Brain pericyte (primary cell): ENCODE results near the gene SMAD2.

Experiments
- DNase-seq: peaks from one replicate; pipeline ENCODE4 v3.0.0-alpha.2; 2012; ENCODE audit warnings: low read depth, low spot score

Gene SMAD2

DNA sequence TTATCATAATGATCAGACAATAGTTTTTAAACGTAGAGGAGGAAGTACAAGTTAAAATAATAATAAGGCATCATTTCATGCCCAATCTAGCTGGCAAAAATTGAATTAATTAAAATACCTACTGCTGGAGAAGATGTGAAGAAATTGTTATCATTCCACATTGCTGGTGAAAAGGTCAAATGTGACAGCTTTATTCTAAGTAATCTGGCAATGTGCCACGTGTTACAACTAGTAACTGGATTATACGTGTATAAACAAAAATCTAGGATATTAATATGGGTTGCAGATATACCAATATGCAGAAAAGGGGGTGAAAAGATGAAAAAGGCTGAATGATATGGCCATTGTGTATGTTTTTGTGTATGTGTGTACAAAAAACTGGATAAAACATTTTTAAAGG, 32.4 kb downstream of the SMAD2 start:
- no peak for DNase-seq

DNA sequence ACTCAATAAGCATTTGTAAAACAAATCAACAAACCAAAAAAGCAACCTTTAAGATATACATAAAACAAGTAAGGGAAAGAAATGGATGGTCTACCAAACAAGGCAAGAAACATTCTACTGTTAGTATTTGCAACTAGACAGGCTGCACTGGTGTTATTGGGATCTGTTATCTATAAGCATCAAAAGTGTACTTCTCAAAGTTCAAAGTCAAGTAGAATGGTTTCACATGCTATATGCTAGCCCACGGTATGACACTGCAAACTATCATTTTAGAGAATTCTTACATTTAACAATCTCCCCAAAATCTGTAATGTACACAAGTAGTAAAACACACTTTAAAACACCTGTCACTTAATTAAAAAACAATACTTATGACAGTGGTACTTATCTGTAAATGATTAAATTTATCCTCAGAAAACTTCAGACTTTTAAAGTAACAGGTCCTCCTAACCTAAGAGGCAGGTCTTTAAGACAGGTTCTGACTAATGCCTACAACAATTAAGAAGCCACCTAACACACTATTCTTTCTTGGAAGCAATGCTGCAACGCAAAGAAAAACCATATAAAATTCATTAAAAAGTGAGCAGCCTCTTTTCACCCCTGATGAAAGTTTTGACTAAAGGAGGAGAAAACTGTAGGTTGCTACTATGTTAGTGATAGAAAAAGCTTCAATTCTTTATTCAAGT, 34.8 kb downstream of the SMAD2 start:
- DNase-seq = no peak

DNA sequence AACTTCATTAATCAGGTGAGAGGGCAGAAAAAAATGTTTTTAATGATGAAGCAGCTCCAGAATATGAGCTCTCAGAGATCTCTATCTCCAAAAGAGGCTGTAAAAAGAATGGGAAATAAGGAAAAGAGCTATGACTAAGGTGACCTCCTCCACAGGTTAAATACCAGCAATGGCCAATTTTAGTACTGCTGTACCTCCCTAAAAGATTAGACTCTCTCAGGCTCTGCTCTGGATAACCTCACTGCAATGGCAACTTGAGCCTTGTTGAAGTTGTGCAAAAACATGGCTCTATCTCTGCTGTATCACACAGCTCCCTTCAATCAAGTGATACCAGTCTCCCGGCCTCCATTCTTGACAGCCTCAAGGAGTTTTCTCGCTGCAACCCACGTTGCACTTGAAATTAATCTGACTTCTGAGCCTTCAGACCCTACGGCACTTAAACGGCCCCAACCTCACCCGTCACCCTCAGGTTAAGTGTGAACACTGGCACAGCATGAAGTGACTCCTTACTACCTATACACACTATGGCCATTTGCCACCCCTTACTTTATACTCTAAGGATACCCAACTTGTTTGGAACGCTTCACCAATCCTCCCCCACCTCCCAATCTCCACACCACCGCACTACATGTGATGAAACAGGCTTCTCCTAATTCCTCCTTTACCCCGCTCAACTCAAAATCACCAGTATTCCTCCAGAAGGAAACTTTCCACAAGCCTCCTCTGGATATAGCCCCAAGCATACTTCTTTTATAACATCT, 36.3 kb downstream of the SMAD2 start:
- DNase-seq = no peak

DNA sequence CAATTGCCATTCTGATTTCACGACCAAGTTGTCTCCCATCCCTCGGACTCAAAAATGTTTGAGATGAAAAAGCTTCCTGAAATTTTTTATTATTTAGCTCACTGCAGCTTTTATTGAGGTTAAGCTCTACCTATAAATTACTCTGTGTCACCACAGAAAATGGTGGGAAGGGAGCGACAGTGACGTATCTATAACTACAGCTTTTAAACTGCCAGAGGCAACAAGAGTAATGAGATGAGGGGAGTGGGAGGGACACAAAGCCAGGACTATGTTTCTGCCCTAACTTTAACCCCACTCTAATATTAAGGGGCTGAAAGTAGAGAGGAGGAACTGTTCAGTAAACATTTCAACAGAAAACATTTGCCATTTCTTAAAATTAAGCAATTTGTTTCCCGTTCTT, 37.4 kb downstream of the SMAD2 start:
- no peak for DNase-seq

DNA sequence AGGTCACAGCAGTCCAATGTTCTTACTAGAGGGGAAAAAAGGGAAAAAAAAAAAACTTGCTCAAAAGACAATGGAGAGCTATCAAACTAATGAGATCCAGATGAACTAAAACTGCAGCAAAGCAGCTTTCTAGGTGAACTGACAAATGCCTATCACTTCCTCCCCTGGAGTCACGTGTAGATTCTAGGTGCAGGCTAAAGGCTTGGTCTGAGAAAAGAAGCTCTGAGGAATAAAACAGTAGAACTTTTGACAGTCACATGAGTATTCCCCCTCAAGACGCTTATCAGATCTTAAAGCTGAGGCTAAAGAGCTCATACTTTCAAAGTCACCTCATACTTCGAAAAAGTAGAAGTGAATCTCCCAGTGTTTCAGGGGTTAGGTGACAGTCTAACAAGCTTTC, 42.3 kb downstream of the SMAD2 start:
- no peak for DNase-seq

DNA sequence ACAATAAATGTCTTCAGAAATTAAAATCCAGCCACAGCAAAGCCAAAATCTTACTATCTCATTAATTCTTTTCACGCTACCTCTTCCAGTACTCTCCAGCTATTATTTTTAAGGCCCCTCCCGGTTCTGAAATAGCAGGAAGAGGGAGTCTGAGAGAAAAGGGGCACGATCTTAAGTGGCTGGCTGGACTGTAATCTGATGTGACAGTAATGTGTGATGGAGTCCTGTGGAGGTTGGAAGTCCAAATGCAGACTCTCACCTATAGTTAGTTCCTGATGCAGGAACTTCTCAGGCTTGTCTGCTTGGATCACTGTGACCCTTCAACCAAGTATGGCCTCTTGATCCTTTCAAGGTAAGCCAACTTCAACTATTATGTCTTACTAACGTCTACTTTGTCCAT, 43.2 kb downstream of the SMAD2 start:
- no peak for DNase-seq

DNA sequence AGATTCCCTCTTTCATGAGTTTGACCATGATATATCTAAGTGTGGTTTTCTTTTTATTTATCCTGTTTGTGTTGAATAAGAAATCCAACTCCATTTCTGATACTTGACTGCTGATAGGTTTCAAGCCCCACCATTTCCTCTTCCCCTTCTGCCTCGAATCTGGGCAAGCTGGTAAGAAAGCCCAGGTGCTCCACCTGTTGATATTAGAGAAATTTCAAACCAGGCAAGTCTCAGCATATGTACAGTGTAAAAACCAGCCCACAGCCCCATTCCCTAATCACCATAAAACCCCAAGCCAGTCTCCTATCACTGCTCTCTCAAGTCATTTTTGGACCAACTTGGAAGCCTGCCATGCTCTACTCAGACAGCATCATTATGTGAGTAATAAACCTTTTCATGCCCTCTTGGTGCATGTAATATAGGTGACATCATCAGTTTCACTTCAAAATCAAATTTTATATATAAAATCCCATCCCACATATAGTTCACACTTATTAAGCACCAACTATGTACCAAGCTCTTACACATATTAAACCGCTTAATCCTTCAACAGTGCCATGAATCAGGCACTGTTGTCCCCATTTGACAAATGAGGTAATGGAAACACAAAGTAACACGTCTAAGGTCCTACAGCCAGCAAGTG, 46.6 kb downstream of the SMAD2 start:
- no peak for DNase-seq

DNA sequence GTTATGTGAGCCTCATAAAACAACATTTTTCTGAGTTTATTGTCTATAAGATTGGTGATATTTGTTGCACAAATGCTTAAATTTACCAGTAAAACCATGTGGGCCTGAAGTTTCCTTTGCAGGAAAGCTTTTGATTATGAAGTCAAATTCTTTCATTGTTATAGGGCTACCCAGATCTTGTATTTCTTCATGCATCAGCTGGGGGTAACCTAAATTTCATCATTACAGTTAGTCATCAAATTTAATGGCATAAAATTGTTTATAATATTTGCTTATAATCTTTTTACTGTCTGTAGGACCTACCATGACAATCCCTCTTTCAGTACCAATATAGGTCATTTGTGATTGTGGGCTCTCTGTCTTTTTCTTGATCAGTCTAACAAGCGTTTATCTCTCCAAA, 47.8 kb downstream of the SMAD2 start:
- no peak for DNase-seq

DNA sequence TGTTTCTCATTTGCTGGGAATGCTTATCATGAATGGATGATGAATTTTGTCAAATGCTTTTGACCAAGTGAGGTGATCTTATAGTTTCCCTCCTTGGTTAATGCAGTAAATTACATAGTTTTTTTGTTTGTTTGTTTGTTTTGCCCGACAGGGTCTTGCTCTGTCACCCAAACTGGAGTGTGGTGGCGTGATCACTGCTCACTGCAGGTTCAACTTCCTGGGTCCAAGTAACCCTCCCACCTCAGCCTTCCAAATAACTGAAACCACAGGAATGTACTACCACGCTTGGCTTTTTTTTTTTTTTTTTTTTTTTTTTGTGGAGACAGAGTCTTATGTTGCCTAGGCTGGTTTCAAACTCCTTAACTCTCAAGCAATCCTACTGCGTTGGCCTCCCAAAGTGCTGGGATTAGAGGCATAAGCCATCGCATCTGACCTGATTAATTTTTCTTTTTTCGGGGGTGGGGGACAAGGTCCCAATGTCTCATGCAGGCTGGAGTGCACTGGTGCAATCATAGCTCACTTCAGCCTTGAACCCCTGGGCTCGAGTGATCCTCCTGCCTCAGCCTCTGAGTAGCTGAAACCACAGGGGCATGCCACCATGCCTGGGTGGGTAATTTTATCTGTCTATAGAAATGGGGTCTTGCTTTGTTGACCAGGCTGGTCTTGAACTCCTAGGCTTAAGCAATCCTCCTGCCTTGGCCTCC, 48.6 kb downstream of the SMAD2 start:
- DNase-seq = no peak

DNA sequence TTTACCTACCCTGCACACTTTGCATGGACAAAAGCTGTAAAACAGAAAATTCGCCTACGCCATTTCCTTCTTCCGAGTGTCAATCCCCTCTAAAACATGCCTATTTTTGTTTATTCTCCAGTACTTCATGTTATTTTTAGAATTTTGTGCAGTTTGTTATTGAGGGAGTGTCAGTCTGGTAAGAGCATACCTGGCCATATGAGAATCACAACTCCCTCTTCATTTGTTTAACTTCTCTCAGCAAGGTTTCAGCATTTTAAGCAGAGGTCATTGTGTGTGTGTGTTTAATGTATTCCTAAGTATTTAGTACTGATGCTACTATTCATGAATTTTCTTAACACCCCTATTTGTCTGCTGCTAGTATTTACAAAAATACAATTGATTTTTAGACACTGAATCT, 49.4 kb downstream of the SMAD2 start:
- DNase-seq = no peak

DNA sequence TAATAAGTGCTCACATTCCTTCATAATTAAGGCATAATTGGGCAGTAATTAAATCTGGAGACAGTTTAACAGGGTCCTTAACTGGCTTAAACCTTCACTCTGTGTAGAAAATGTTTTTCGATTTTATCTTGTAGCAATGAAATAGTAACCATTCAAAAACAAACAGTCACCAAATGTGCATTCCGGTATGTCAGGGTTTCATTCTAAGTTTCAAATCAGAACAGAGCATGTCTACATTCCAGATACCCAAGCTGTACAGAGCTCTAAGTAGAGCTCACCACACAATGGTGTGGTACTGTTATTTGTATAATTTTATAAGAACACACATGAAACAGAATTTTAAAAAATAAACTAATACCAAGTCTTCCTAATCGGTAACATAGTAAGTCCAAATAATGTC, 52.6 kb downstream of the SMAD2 start:
- no peak for DNase-seq

DNA sequence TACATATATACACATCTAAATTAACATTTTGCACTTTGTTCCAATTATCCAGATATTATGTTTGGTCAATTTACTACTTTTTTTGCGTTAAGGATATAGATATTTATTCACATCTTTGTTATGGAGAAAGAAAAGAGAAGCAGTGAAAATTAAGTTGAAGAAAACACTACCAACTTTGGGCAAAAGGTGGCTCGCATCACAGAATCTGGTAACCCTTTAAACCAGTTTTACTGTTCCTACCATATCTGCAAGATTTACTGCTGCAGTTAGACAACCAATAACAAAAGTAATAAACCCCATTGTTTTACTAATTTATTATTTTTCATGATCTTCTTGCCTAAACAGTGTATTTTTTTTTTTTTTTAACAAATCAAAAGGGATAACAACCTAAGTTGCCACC, 53.6 kb downstream of the SMAD2 start:
- no peak for DNase-seq

DNA sequence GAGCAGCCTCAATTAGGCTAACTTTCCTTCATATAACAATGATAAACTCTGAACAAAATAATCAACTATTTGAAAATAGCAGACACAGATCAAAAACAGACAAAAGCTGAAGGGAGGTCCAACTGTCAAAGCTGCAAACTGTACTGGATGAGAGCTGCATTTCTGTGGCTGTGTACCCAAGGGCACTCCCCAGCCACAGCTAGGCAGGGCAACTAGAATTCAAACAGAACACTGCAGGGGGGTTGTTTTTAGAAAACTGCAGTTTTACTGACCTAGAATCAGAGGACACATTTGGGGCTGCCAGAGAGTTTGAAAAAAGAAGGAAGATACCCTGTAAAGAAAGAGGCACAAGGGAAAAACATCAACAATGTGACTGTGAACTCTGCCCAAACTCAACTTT, 56.8 kb downstream of the SMAD2 start:
- DNase-seq = peak; percentile 38

DNA sequence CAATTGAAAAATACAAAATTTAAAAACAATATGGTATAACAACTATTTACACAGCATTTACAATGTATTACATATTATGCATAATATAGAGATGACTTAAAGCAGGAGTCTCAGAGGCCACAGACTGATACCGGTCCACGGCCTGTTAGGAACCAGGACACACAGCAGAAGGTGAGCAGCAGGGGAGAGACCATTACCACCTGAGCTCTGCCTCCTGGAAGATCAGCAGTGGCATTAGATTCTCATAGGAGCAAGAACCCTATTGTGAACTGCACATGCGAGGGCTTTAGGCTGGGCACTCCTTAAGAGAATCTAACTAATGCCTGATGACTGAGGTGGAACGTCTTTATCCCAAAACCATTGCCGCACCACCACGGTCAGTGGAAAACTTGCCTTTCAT, 58.0 kb downstream of the SMAD2 start:
- DNase-seq = no peak

DNA sequence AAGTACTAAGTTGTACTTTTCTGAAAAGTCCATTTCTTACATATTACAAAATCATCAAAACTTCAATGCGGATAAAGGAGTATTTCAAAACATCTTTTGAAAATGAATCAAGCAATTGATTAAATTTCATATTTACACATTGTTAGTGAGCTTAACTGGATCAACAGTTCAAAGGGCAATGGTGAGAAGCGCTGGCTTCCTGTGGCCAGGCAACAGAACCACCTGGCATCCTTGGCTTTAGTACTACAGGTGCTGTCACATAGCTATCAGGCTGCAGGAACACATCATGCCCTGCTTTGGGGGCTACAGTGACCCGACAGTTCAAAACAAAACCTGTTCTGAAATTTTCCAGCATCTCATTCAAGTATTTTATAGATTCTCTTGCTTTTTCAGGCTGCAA, 59.2 kb downstream of the SMAD2 start:
- DNase-seq = no peak

DNA sequence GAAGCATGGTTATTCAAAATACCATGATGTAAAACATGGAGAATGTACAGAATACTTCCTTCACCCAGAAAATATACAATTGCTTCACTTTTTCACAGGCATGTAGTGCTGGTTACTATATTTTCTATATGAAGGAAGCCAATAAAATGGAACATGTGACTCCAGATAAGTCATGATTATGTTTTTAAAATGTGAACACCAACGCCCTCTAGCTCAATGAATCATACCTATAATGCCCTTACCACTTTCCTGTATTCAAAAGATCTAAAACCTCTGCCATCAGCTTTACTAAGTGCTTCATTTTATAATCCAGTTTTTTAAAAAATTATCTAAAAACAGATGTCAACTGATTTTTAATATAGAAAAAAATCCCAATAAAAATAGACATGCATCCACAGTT, 59.9 kb downstream of the SMAD2 start:
- no peak for DNase-seq

DNA sequence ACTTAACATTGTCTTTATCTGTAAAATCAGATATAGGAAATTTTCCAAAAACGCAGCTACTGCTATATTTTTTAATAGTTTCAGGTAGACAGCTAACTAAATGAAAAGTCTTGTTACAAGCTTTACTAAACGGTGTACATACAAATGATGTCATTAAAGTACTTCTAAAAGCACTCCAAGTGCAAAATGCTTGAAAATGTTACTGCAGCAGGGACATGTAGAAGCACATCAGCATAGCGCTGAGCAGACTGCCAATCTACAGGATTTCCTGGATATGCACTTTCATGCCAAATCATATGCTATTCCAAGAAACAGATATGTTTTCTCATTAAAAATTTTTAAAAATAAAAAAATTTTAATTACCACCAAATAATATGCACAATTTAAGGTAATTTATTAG, 61.7 kb downstream of the SMAD2 start:
- no peak for DNase-seq

DNA sequence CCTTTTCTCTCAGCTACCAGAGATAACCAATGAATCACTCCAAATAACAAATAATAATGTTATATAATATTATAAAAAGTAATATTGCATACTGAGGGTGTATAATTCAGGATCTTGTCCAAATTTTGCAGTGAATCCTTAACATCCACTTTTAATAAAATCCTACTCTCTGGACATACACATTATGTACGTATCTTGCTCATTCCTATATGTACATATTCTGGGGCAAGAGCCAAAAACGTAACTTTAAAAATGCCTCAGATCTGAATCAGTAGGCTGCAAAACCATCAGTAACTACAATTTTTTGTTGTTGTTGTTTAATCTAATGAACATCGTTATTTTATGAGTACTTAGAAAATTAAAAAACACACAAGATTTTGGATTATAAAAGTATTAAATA, 65.3 kb downstream of the SMAD2 start:
- no peak for DNase-seq

DNA sequence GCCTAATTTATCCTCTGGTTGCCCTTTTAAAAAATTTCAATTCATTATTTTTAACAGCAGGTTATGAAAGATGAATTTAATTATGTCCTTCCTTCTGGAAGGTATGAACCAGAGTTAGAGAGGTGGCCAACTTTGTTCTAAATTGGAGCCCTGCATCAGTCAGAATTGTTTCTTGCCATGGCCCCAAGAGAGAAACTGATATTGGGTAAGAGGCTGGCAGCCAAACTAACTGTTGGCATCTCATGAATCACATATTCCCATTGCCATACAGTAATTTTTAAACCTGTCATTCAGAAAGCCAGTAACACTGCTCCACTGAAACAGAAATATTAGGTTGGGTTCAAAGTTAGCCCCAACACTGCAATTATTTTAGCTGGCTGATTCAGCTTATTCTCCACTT, 67.4 kb downstream of the SMAD2 start:
- DNase-seq = no peak

DNA sequence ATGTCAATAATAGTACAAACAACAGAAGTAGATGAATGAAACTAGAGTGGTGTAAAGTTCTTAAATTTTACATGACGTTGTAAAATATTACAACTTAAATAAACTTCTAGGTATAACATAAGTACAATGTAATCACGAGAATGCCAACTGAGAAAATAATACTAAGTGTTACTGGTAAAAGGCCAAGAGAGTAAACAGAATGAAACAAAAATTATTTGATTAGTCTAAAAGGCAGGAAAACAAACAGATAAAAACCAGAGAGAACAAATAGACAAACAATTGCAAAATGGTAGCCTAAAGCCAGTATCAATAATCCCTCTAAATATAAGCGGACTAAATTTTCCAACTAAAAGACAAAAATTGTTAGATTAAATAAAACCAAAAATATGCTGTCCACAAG, 71.9 kb downstream of the SMAD2 start:
- no peak for DNase-seq

DNA sequence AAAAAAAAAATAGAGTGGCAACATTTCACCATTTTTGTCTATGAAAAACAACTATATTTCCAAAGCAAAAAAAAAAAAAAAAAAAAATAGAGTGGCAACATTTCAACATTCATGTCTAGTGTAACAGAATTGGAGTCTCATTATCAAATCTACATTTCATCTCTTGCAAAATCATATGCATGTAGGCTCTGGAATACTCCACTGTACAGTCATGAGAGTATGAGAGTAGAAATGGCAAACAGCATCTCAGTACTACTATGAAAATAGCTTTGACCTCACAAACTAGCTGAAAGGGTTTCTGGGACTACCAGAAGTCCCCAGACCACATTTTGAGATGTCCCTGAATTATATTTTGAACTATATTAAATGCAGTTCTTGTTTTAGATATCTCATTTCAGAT, 82.8 kb downstream of the SMAD2 start:
- DNase-seq = no peak

DNA sequence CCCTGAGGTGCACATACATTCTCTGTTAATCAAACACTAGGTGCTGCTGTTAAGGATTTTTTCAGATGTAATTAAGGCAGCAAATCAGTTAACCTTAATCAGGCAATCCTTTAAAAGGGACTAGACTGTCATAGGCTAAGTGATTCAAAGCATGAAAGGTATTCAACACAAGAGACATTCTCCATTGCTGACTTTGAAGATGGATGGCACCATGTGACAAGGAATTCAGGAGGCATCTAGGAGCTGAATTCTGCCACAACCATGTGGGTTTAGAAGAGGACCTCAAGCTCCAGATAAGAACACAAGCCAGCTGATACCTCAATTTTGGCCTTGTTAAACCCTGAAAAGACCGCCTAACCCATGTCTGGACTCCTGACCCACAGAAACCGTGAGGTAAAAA, 84.0 kb downstream of the SMAD2 start:
- no peak for DNase-seq
